SK-MEL-5 (cell line): ENCODE data around the gene TOM1L1. TPM values are rescaled to one million over a fixed set of nuclear protein-coding genes. Genes with fewer than 3 reads are reported as not detected.
"Not testable (repeated sequence)": the region's sequence is repeated elsewhere in the genome, so short reads cannot be mapped to it uniquely, and the experiment has no call there.

ENCODE experiments used
- DNase-seq: peaks from one replicate; pipeline ENCODE4 v3.0.0-alpha.2; 2016; ENCODE audit warnings: low read depth, low spot score
- in situ Hi-C: cut with HindIII; loops from 2 replicates; pipeline ENCODE4 v1.10.0; 2016; ENCODE audit warnings: low sequenced_read_pairs, high pct_unique_total_duplicates, low pct_unique_long_range_greater_than_20kb
- polyA plus RNA-seq, 2 experiments: library from polyadenylated mRNA; depleted of rRNA; stranded (reverse); fragments of >200 nt; gene quantifications; 2 replicates each; pipeline ENCODE4 v1.2.3, GENCODE V29; 2015
- total RNA-seq: library from RNA; depleted of rRNA; stranded (reverse); fragments of >200 nt; shearing (Covaris generic); gene quantifications from 2 replicates; pipeline ENCODE4 v1.2.3, GENCODE V29; 2014; rRNA removed

The TOM1L1 gene
- total RNA-seq = 51.8 and 54.8 TPM in 2 replicates
- polyA plus RNA-seq (2015; cell fraction: cytosol; rRNA removed) = 34.9 and 54.8 TPM in 2 replicates
- polyA plus RNA-seq (2015; cell fraction: nucleus; rRNA removed) = 52.1 and 70.5 TPM in 2 replicates

GRCh38 chr17:54900457-54901229 is at the start of gene TOM1L1:
Gene TOM1L1, plus strand, starts transcription at chr17:54900852. Its CDS starts 14 bp downstream, at chr17:54900866.
- in situ Hi-C loops = no loop called here

GRCh38 chr17:54859187-54859586 is 41.5 kb upstream of the TOM1L1 start:
- DNase-seq = no peak
- in situ Hi-C loops = no loop called here

More at GRCh38 chr17:54900457-54901229, at the start of gene TOM1L1:
- peak; percentile 80 for DNase-seq

DNA sequence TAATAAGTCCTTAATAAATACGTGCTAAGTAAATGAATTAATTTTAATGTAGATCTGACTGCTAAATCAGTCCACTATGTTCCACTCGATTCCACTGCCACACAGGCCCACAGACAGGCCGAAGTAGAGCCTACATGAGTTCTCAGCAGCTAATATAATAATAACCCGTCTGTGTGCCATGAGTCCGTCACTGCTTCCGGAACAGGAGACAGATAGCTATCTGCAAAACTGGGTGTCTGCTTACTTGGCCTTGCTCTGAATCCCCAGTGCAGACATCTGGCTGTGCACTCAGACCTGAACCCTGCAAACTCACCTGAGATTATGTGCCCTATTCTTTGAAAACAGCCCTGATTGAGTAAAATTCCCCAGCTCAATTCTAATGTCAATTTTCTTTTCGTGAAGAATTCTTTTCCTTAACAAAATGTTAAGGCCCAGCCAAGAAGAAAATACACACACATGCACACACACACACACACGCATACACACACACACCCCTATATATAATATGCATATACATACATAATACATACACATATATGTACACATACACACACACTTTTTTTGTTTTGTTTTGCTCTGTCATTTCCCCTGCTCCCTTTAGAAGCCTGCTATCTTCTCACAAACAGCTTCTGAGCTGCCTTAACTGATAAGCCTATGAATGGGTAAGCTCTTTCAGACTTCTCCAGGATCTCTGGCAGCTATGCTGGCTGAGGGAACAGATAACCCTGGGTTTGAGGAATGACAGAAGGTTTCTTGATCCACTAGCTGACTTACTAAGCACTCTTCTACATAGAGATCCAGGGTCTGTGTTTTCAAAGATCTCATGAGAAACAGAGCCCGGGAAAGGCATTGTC is 39.8 kb upstream of the TOM1L1 start:
- in situ Hi-C loops = no loop called here
- DNase-seq = no peak

GRCh38 chr17:54861471-54861983 is 39.1 kb upstream of the TOM1L1 start:
- DNase-seq = no peak
- in situ Hi-C loops = no loop called here

DNA sequence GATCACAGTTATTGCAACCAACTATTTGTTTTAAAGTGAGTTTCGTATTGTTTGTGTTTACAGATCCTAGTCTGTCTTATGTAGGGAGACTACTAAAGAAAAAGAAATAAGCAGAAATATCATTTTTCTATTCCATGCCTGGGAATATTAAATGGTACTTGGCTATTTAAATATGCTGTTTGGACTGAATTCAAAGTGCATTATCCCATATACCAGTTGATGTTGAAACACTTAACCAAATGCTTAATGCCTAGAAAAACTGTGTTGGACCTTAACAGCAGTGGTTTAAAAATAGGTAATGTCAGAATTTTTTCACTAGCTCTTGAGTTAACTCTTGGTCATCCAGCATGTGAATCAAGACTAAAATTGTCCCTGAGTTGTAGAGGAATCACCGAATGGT is 37.5 kb upstream of the TOM1L1 start:
- in situ Hi-C loops = no loop called here
- DNase-seq = no peak

GRCh38 chr17:54864070-54864469 is 36.6 kb upstream of the TOM1L1 start:
- no peak for DNase-seq
- in situ Hi-C loops = no loop called here

- in situ Hi-C loops = no loop called here
- DNase-seq = no peak
These were observed 35.9 kb upstream of the TOM1L1 start for GRCh38 chr17:54864636-54865356.

DNA sequence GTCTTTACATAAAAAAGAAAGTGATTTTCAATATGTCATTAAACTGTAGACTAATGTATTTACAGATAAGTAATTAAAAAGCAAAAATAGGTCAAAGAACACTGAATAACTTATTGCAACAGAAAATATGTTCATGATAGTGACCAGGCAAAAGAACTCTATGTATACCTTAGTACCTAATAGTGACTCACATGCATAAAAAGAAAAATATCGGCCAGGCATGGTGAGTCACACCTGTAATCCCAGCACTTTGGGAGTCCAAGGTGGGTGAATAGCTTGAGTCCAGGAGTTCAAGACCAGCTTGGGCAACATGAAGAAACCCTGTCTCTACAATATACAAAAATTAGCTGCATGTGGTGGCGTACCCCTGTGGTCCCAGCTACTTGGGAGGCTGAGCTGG is 33.0 kb upstream of the TOM1L1 start:
- in situ Hi-C loops = no loop called here
- DNase-seq = no peak

DNA sequence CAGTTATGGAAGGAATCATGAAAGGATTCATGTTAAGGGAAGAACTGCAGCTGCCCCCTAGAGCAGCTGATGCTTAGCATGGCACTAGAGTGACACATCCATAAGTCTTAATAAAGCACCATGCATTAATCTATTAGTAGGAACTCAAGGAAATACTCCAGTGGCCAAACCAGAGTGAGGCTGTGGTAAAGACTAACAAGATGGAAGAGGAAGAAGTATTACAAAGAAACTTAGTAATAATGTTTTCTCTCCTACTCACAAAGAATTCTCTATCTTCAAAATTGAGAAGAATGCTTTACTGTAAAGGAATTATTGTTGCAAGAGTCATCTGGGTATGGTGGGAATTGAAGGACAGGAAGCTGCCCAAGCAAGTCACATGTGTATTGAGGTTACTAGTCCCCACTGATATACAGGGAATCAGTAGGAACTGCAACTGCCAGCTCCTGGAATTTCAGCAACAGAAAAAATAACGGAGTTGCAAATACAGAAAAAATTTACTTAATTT is 29.9 kb upstream of the TOM1L1 start:
- in situ Hi-C loops = no loop called here
- peak; percentile 86 for DNase-seq

DNA sequence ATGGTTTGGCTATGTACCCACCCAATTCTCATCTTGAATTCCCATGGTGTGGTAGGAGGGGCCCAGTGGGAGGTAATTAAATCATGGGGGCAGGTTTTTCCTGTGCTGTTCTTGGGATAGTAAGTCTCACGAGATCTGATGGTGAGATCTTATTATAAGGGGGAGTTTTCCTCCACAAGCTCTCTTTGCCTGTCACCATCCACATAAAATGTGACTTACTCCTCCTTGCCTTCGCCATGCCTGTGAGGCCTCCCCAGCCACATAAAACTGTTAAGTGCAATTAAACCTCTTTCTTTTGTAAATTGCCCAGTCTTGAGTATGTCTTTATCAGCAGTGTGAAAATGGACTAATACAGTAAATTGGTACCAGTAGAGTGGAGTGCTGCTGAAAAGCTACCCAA is 24.7 kb upstream of the TOM1L1 start:
- in situ Hi-C loops = not testable (repeated sequence)

DNA sequence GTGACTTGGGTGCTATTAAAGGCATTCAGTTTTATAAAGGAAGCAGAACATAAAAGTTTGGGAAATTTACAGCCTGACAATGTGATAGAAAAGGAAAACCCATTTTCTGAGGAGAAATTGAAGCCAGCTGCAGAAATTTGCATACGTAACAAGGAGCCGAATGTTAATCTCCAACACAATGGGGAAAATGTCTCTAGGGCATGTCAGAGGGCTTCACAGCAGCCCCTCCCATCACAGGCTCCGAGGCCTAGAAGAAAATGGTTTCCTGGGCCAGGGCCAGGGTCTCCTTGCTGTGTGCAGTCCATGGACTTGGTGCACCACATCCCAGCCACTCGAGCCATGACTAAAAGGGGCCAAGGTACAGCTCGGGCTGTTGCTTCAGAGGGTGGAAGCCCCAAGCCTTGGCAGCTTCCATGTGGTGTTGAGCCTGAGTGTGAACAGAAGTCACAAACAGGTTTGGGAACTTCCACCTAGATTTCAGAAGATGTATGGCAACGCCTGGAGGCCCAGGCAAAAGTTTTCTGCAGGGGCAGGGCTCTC is 23.9 kb upstream of the TOM1L1 start:
- in situ Hi-C loops = no loop called here
- no peak for DNase-seq

More for the DNA sequence above, 24.7 kb upstream of the TOM1L1 start:
- not testable (repeated sequence) for DNase-seq

DNA sequence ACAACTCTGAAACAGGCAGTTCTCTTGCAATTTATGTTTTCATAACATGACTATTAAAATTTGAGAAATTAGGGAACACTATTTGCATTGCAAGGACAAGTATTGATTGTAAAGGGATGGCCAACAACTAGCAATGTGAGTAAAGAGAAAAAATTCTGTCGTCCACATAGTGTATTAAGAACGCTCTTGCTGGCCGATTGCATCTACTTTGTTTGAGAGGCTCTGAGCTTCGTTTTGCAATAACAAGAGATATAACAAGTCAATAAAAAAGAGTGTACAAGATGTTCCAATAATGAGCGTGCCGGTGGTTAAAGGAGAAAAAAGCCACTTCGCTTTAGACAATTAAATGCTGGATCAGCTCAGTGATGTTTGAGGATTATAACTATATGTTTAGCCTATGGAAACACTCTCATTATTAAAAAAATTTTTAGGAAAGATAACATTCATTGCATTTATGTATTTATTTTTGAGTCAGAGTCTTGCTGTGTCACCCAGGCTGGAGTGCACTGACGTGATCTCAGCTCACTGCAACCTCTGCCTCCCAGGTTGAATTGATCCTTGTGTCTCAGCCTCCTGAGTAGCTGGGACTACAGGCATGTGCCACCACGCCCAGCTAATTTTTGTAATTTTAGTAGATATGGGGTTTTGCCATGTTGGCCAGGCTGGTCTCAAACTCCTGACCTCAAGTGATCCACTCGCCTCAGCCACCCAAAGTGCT is 19.2 kb upstream of the TOM1L1 start:
- in situ Hi-C loops = no loop called here

GRCh38 chr17:54882371-54882770 is 18.3 kb upstream of the TOM1L1 start:
- in situ Hi-C loops = no loop called here

More for the DNA sequence above, 19.2 kb upstream of the TOM1L1 start:
- no peak for DNase-seq

GRCh38 chr17:54882950-54883349 is 17.7 kb upstream of the TOM1L1 start:
- in situ Hi-C loops = no loop called here

More at GRCh38 chr17:54882371-54882770, 18.3 kb upstream of the TOM1L1 start:
- DNase-seq = no peak

GRCh38 chr17:54883939-54884338 is 16.7 kb upstream of the TOM1L1 start:
- in situ Hi-C loops = no loop called here
- no peak for DNase-seq

More at GRCh38 chr17:54882950-54883349, 17.7 kb upstream of the TOM1L1 start:
- no peak for DNase-seq

DNA sequence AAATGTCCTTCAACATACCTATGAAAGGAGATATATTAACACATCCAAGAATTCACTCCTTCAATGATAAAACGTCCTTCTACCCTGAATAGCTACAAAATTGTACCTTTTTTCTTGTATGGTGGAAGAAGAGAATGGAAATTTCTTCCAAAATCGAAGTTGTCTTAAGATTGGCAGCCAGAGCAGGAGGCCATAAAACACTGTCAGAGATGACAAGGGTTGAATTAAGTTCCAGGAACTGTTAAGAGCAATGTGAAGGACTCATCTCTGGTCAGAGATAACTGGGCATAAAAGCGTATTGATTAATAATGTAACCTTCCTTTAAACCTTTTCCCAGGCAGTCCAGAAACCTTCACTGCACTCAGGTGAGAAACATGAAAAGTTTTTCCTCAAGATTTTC is 12.9 kb upstream of the TOM1L1 start:
- DNase-seq = no peak
- in situ Hi-C loops = no loop called here
